ENCODE results near the gene ZNF423. TPM values are rescaled to one million over a fixed set of nuclear protein-coding genes. Genes with fewer than 3 reads are reported as not detected.
"Not testable (repeated sequence)": the region's sequence is repeated elsewhere in the genome, so short reads cannot be mapped to it uniquely, and the experiment has no call there.

ZNF423 gene
- total RNA-seq, 1 experiment from 2014 or later = not detected

- CTCF ChIA-PET = interaction anchor here (0.8 to 2.2 kb wide), 3 partner anchors 18 to 46 kb away, joined by 3 to 10 read pairs (median 6); no protein-coding TSS in a partner anchor
- TF ChIP-seq, protein P1, sequence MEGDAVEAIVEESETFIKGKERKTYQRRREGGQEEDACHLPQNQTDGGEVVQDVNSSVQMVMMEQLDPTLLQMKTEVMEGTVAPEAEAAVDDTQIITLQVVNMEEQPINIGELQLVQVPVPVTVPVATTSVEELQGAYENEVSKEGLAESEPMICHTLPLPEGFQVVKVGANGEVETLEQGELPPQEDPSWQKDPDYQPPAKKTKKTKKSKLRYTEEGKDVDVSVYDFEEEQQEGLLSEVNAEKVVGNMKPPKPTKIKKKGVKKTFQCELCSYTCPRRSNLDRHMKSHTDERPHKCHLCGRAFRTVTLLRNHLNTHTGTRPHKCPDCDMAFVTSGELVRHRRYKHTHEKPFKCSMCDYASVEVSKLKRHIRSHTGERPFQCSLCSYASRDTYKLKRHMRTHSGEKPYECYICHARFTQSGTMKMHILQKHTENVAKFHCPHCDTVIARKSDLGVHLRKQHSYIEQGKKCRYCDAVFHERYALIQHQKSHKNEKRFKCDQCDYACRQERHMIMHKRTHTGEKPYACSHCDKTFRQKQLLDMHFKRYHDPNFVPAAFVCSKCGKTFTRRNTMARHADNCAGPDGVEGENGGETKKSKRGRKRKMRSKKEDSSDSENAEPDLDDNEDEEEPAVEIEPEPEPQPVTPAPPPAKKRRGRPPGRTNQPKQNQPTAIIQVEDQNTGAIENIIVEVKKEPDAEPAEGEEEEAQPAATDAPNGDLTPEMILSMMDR (IDR thresholded peaks at IDR 0.05; ENCODE audit: unreplicated experiment) = no peak
- Mint-ChIP-seq H3K36me3 (ENCODE audit: insufficient read depth, unreplicated experiment) (no peaks in the 10 kb centered on the region), H3K9me3 (ENCODE audit: low read depth, unreplicated experiment) (no peaks in the 10 kb centered on the region), H3K4me1 (ENCODE audit: low read depth, unreplicated experiment) (no peaks in the 10 kb centered on the region), H3K4me3 (ENCODE audit: low read depth, unreplicated experiment) (no peak overlapping the region), H3K27me3 (ENCODE audit: unreplicated experiment) (peaks cover 100% of the 10 kb centered on the region), H3K27ac (ENCODE audit: unreplicated experiment) (no peak overlapping the region)
- intact Hi-C loops (cut with micrococcal nuclease; ENCODE audit: unreplicated experiment) = no loop called here
- no TSS peak for BruUV-seq (replicated peaks)
- no peak for DNase-seq
Measured at GRCh38 chr16:49875806-49876715, 20.1 kb upstream of the ZNF423 start.

DNA sequence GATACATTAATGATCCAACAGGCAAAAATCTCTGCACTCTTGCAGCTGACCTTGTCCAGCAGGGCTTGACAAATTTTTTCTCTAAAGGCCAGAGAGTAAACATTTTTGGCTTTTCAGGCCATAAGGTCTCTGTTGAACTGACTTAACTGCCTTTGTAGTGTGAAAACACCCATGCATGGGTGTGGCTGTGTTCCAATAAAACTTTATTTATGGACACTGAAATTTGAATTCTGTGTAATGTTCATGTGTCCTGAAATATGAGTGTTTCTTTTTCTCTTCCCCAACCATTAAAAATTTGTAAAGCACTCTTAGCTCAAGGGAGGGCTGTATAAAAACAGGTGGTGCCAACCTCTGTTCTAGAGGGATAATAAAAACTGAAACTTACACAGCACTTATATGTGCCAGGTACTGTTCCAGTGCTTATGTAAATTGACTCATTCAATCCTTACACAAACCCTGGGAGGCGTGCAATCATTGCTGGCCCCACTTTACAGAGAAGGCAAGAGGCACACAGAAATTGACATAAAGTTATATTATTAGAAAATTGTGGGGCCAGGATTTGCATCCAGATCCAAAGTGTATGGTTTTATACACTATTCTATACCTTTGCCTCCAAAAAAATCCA lies 18.8 kb upstream of the ZNF423 start:
- TF ChIP-seq, protein P1 (IDR thresholded peaks at IDR 0.05; ENCODE audit: unreplicated experiment) = no peak
- Mint-ChIP-seq H3K9me3 (ENCODE audit: low read depth, unreplicated experiment) (no peaks in the 10 kb centered on the region), H3K27me3 (ENCODE audit: unreplicated experiment) (peaks cover 100% of the 10 kb centered on the region), H3K4me1 (ENCODE audit: low read depth, unreplicated experiment) (no peaks in the 10 kb centered on the region), H3K36me3 (ENCODE audit: insufficient read depth, unreplicated experiment) (no peaks in the 10 kb centered on the region), H3K4me3 (ENCODE audit: low read depth, unreplicated experiment) (no peak overlapping the region), H3K27ac (ENCODE audit: unreplicated experiment) (no peak overlapping the region)
- no peak for DNase-seq
- intact Hi-C loops (cut with micrococcal nuclease; ENCODE audit: unreplicated experiment) = no loop called here
- CTCF ChIA-PET = interaction anchor here (2.2 kb wide), 1 partner anchor 23 kb away, joined by 6 read pairs; no protein-coding TSS in a partner anchor
- BruUV-seq (replicated peaks) = no TSS peak

DNA sequence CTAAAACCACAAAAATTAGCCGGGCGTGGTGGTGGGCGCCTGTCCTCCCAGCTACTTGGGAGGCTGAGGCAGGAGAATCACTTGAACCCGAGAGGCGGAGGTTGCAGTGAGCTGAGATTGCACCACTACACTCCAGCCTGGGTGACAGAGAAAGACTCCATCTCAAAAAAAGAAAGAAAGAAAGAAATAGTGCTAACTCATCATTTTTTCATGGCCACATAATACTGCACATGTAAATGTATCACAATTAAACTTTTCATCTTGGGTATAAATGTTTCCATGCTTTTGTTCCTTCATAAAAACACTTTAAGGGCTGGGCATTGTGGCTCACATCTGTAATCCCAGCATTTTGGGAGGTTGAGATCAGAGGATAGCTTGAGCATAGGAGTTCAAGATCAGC lies 15.9 kb upstream of the ZNF423 start:
- H3K9me3 Mint-ChIP-seq (ENCODE audit: low read depth, unreplicated experiment); H3K27ac Mint-ChIP-seq (ENCODE audit: unreplicated experiment); intact Hi-C loops (cut with micrococcal nuclease; ENCODE audit: unreplicated experiment); H3K4me3 Mint-ChIP-seq (ENCODE audit: low read depth, unreplicated experiment); H3K36me3 Mint-ChIP-seq (ENCODE audit: insufficient read depth, unreplicated experiment); CTCF ChIA-PET; H3K4me1 Mint-ChIP-seq (ENCODE audit: low read depth, unreplicated experiment); BruUV-seq (replicated peaks); DNase-seq: not testable (repeated sequence)
- peaks cover 100% of the 10 kb centered on the region for H3K27me3 Mint-ChIP-seq (ENCODE audit: unreplicated experiment)

DNA sequence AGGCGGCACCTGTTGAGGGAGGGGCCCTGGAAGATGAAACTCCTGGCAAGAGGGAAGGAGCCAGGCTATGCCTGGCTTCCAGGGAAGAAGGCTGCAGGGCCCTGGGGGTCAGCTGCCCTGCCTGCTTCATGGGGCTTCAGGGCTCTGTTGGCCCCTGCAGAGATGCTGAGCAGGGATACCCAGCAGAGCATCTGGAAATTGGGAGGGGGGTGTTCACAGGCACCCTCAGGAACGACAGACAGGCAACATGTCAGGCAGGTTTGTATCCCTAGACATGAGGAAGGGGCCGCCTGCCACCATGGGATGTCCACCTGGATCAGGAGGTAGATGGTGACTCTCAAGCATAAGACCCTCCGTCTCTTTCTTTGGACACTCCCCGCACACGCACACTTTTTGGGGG lies 13.8 kb upstream of the ZNF423 start:
- H3K27me3 Mint-ChIP-seq (ENCODE audit: unreplicated experiment) = peaks cover 94% of the 10 kb centered on the region
- DNase-seq = no peak
- intact Hi-C loops (cut with micrococcal nuclease; ENCODE audit: unreplicated experiment) = no loop called here
- no peaks in the 10 kb centered on the region for H3K36me3 Mint-ChIP-seq (ENCODE audit: insufficient read depth, unreplicated experiment)
- no peaks in the 10 kb centered on the region for H3K4me1 Mint-ChIP-seq (ENCODE audit: low read depth, unreplicated experiment)
- TF ChIP-seq, protein P1 (IDR thresholded peaks at IDR 0.05; ENCODE audit: unreplicated experiment) = no peak
- H3K9me3 Mint-ChIP-seq (ENCODE audit: low read depth, unreplicated experiment) = no peaks in the 10 kb centered on the region
- CTCF ChIA-PET = no interaction called here
- H3K4me3 Mint-ChIP-seq (ENCODE audit: low read depth, unreplicated experiment) = no peak overlapping the region
- no peak overlapping the region for H3K27ac Mint-ChIP-seq (ENCODE audit: unreplicated experiment)
- no TSS peak for BruUV-seq (replicated peaks)

All from Calu3 (cell line).